ENCODE measurements around the gene FCER1G. TPM values are rescaled to one million over a fixed set of nuclear protein-coding genes. Genes with fewer than 3 reads are reported as not detected.
A peak's percentile ranks its signal among the peaks of the same experiment; 100 is the strongest.

The FCER1G gene
- total and polyA plus RNA-seq, 4 donors = 14.5 to 18.7 (median 16.7) TPM

DNA sequence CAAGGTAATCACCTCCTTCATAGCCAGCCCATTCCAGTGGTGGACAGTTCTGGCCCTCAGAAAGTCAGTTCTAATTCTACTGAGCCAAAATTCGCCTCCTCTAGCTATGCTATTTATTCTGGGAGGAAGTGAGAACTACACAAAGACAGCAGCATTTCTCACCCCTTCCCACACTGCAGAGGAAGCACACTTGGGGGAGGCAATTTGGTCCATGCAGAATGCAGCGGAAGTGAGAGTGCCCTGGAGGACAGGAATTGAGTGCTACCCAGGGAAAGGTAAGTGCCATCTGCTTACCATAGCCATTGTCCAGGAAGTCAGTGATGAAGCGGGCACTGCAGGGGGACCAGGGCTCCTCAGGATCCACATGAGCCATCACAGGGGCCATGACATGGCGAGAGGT is 19.9 kb upstream of the FCER1G start:
- peaks cover 67% of the 10 kb centered on the region for H3K4me1 ChIP-seq (ENCODE audit: control insufficient read depth, insufficient read depth, low read length)
- H3K9me3 ChIP-seq (ENCODE audit: control insufficient read depth, insufficient read depth, low read length) = no peaks in the 10 kb centered on the region
- no peak for DNase-seq (ENCODE audit: low read depth in 4 of 6, low spot score in 6 of 6)
- 100% methylated on average over 2 of the region's 4 CpGs for WGBS (ENCODE audit: insufficient coverage)
- H3K4me3 ChIP-seq (ENCODE audit: low read depth, low read length) = no peak overlapping the region
- H3K27me3 ChIP-seq (ENCODE audit: control insufficient read depth, insufficient read depth, low read length) = no peaks in the 10 kb centered on the region
- no peak overlapping the region for H3K27ac ChIP-seq (ENCODE audit: low read depth, low read length)
- peaks cover 10% of the 10 kb centered on the region for H3K36me3 ChIP-seq (ENCODE audit: control insufficient read depth, insufficient read depth, low read length)

DNA sequence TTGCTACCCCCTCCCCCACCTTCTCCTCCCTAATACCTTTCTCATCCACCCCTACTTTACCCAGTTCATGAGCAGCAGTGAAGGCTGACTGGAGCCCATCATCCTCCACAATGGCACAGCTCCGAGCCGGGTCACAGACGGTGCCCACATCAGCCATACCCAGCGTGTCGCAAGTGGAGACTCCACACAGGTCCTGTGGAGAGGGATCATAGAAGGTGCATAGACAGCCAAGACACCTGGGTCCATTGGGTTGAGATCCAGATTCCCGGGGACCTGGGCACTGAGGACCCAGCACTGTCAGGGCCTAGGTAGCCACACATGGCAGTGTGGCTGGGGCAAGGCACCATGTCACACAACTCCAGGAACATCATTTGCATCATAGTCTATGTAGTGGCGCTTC is 19.0 kb upstream of the FCER1G start:
- Histone ChIP-seq H3K4me3 (ENCODE audit: low read depth, low read length) (no peak overlapping the region), H3K4me1 (ENCODE audit: control insufficient read depth, insufficient read depth, low read length) (peaks cover 70% of the 10 kb centered on the region), H3K27ac (ENCODE audit: low read depth, low read length) (peak overlapping the region; percentile 99), H3K36me3 (ENCODE audit: control insufficient read depth, insufficient read depth, low read length) (peaks cover 7% of the 10 kb centered on the region), H3K9me3 (ENCODE audit: control insufficient read depth, insufficient read depth, low read length) (no peaks in the 10 kb centered on the region), H3K27me3 (ENCODE audit: control insufficient read depth, insufficient read depth, low read length) (no peaks in the 10 kb centered on the region)
- WGBS (ENCODE audit: insufficient coverage) = 93% methylated on average over 7 of the region's 7 CpGs
- DNase-seq (ENCODE audit: low read depth in 4 of 6, low spot score in 6 of 6) = no peak

DNA sequence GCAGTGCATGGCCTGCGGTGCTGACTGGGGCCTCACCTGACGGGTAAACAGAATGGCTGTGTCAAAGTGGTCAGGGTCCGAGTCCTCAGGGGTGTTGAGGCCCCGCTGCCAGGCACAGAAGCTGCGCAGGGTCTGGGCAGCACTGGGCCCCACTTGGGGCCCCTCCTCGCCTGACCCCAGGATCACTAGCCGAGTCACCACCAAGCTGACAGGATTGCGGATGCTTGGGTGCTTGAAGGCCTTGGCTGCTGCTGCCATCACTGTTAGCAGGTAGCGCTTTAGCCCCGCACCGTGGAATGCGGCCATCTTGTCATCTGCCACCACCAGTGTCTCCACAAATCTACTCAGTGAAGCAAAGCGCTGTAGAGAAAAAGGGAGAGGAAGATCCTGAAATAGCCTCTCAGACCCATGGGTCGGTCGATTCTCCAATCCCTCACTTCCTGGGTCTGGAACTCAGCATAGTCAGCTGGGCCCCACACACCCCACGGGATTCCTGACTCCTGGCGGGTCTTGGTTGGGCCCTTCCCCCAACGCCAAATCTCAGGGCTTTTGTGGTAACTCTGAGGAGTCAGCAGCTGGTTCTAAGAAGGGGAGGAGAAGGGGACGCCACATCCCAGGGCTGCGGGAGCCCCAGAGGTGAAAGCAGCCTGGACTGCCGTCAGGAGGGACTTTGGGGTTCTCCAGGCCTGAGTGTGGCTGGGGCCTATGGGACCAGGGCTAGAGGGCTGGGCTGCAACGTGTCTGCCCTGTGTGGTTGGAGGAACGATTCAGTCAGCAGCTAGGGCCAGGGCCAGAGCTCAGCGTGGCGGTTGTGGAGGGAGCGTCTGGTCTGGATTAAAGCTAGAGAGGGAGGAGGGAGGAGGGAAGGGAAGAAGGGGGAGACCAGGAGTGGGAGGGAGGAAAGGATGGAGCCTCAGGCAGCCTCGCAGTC is 18.3 kb upstream of the FCER1G start:
- Histone ChIP-seq H3K4me3 (ENCODE audit: low read depth, low read length) (peak overlapping the region; percentile 37), H3K4me1 (ENCODE audit: control insufficient read depth, insufficient read depth, low read length) (peaks cover 74% of the 10 kb centered on the region), H3K27ac (ENCODE audit: low read depth, low read length) (peak overlapping the region; percentile 99), H3K27me3 (ENCODE audit: control insufficient read depth, insufficient read depth, low read length) (no peaks in the 10 kb centered on the region), H3K36me3 (ENCODE audit: control insufficient read depth, insufficient read depth, low read length) (peaks cover 6% of the 10 kb centered on the region), H3K9me3 (ENCODE audit: control insufficient read depth, insufficient read depth, low read length) (no peaks in the 10 kb centered on the region)
- DNase-seq (ENCODE audit: low read depth in 4 of 6, low spot score in 6 of 6) = peak in 1 of 6 donors; percentile 72
- WGBS (ENCODE audit: insufficient coverage) = 70% methylated on average over 21 of the region's 27 CpGs

GRCh38 chr1:161197560-161198193 is 17.4 kb upstream of the FCER1G start:
- Histone ChIP-seq H3K27me3 (ENCODE audit: control insufficient read depth, insufficient read depth, low read length) (no peaks in the 10 kb centered on the region), H3K9me3 (ENCODE audit: control insufficient read depth, insufficient read depth, low read length) (no peaks in the 10 kb centered on the region), H3K36me3 (ENCODE audit: control insufficient read depth, insufficient read depth, low read length) (peaks cover 6% of the 10 kb centered on the region), H3K4me1 (ENCODE audit: control insufficient read depth, insufficient read depth, low read length) (peaks cover 76% of the 10 kb centered on the region), H3K27ac (ENCODE audit: low read depth, low read length) (peak overlapping the region; percentile 99), H3K4me3 (ENCODE audit: low read depth, low read length) (peak overlapping the region; percentile 37)
- DNase-seq (ENCODE audit: low read depth in 4 of 6, low spot score in 6 of 6) = no peak
- 86% methylated on average over 10 of the region's 11 CpGs for WGBS (ENCODE audit: insufficient coverage)

GRCh38 chr1:161198194-161198896 is 16.8 kb upstream of the FCER1G start:
- H3K36me3 ChIP-seq (ENCODE audit: control insufficient read depth, insufficient read depth, low read length) = peaks cover 8% of the 10 kb centered on the region
- no peaks in the 10 kb centered on the region for H3K9me3 ChIP-seq (ENCODE audit: control insufficient read depth, insufficient read depth, low read length)
- peak overlapping the region; percentile 99 for H3K27ac ChIP-seq (ENCODE audit: low read depth, low read length)
- H3K4me3 ChIP-seq (ENCODE audit: low read depth, low read length) = peak overlapping the region; percentile 37
- peaks cover 76% of the 10 kb centered on the region for H3K4me1 ChIP-seq (ENCODE audit: control insufficient read depth, insufficient read depth, low read length)
- DNase-seq (ENCODE audit: low read depth in 4 of 6, low spot score in 6 of 6) = peak in 1 of 6 donors; percentile 59
- H3K27me3 ChIP-seq (ENCODE audit: control insufficient read depth, insufficient read depth, low read length) = no peaks in the 10 kb centered on the region
- 12% methylated on average over 19 of the region's 20 CpGs for WGBS (ENCODE audit: insufficient coverage)

GRCh38 chr1:161198897-161199431 is 16.1 kb upstream of the FCER1G start, which contains the start of gene ADAMTS4:
Gene ADAMTS4, minus strand, starts transcription at chr1:161199054. Its CDS starts 427 bp downstream, at chr1:161198627.
- WGBS (ENCODE audit: insufficient coverage) = 31% methylated on average over 7 of the region's 11 CpGs
- peaks cover 9% of the 10 kb centered on the region for H3K36me3 ChIP-seq (ENCODE audit: control insufficient read depth, insufficient read depth, low read length)
- peak within 1 kb of the TSS; percentile 99 for H3K27ac ChIP-seq (ENCODE audit: low read depth, low read length)
- DNase-seq (ENCODE audit: low read depth in 4 of 6, low spot score in 6 of 6) = peak in 2 of 6 donors; percentile 68 to 83
- H3K9me3 ChIP-seq (ENCODE audit: control insufficient read depth, insufficient read depth, low read length) = no peaks in the 10 kb centered on the region
- no peaks in the 10 kb centered on the region for H3K27me3 ChIP-seq (ENCODE audit: control insufficient read depth, insufficient read depth, low read length)
- peaks cover 74% of the 10 kb centered on the region for H3K4me1 ChIP-seq (ENCODE audit: control insufficient read depth, insufficient read depth, low read length)
- H3K4me3 ChIP-seq (ENCODE audit: low read depth, low read length) = peak within 1 kb of the TSS; percentile 37

GRCh38 chr1:161199506-161200139 is 15.5 kb upstream of the FCER1G start:
- H3K27me3 ChIP-seq (ENCODE audit: control insufficient read depth, insufficient read depth, low read length) = no peaks in the 10 kb centered on the region
- H3K36me3 ChIP-seq (ENCODE audit: control insufficient read depth, insufficient read depth, low read length) = peaks cover 13% of the 10 kb centered on the region
- H3K9me3 ChIP-seq (ENCODE audit: control insufficient read depth, insufficient read depth, low read length) = no peaks in the 10 kb centered on the region
- DNase-seq (ENCODE audit: low read depth in 4 of 6, low spot score in 6 of 6) = peak in 1 of 6 donors; percentile 33
- peak overlapping the region; percentile 99 for H3K27ac ChIP-seq (ENCODE audit: low read depth, low read length)
- peaks cover 73% of the 10 kb centered on the region for H3K4me1 ChIP-seq (ENCODE audit: control insufficient read depth, insufficient read depth, low read length)
- H3K4me3 ChIP-seq (ENCODE audit: low read depth, low read length) = peak overlapping the region; percentile 1
- 17% methylated on average over 1 of the region's 5 CpGs for WGBS (ENCODE audit: insufficient coverage)

GRCh38 chr1:161200421-161200991 is 14.6 kb upstream of the FCER1G start:
- peaks cover 19% of the 10 kb centered on the region for H3K36me3 ChIP-seq (ENCODE audit: control insufficient read depth, insufficient read depth, low read length)
- no peak for DNase-seq (ENCODE audit: low read depth in 4 of 6, low spot score in 6 of 6)
- H3K9me3 ChIP-seq (ENCODE audit: control insufficient read depth, insufficient read depth, low read length) = no peaks in the 10 kb centered on the region
- H3K4me3 ChIP-seq (ENCODE audit: low read depth, low read length) = no peak overlapping the region
- WGBS (ENCODE audit: insufficient coverage) = 60% methylated on average over 3 of the region's 5 CpGs
- H3K27me3 ChIP-seq (ENCODE audit: control insufficient read depth, insufficient read depth, low read length) = no peaks in the 10 kb centered on the region
- H3K27ac ChIP-seq (ENCODE audit: low read depth, low read length) = peak overlapping the region; percentile 99
- peaks cover 70% of the 10 kb centered on the region for H3K4me1 ChIP-seq (ENCODE audit: control insufficient read depth, insufficient read depth, low read length)

Data from spinal cord (tissue), 10 donors.